Lung (tissue), 12 donors: Measurements from ENCODE around the gene SUMO1. TPM values are rescaled to one million over a fixed set of nuclear protein-coding genes. Genes with fewer than 3 reads are reported as not detected.

ENCODE experiments used
- ATAC-seq: fragments of 200-7000 bp; cut with Tn5 transposase; one replicate; pipeline ENCODE4 v1.9.1; 2020; ENCODE audit warnings: moderate number of reproducible peaks; ENCODE audit not compliant: insufficient read depth, low FRiP score
- DNase-seq, 3 donors: peaks; one replicate each; pipeline ENCODE4 v3.0.0-alpha.2; 2013 to 2017
- H3K27ac ChIP-seq, 2 donors: one replicate each; pipeline ENCODE4 v1.5.1; 2013; ENCODE audit warnings: mild to moderate bottlenecking in 2 of 2, moderate library complexity in 2 of 2, control low read depth in 1 of 2, inconsistent platforms in 1 of 2, low read depth in 1 of 2, low read length in 1 of 2
- H3K27me3 ChIP-seq, 3 donors: one replicate each; pipeline ENCODE4 v1.5.1; 2013; ENCODE audit warnings: low read length in 2 of 3; ENCODE audit not compliant: control insufficient read depth in 3 of 3, insufficient read depth in 3 of 3
- H3K36me3 ChIP-seq, 4 donors: one replicate each; pipeline ENCODE4 v1.5.1; 2013; ENCODE audit warnings: low read length in 4 of 4, mild to moderate bottlenecking in 1 of 4, moderate library complexity in 1 of 4; ENCODE audit not compliant: control insufficient read depth in 4 of 4, insufficient read depth in 4 of 4
- H3K4me1 ChIP-seq, 5 donors: one replicate each; pipeline ENCODE4 v1.5.1; 2013; ENCODE audit warnings: low read length in 5 of 5, mild to moderate bottlenecking in 2 of 5, moderate library complexity in 1 of 5; ENCODE audit not compliant: control insufficient read depth in 5 of 5, insufficient read depth in 5 of 5
- H3K4me3 ChIP-seq: one replicate; pipeline ENCODE4 v1.5.1; 2013; ENCODE audit warnings: mild to moderate bottlenecking, control low read depth, moderate library complexity
- H3K9ac ChIP-seq, 2 donors: one replicate each; pipeline ENCODE4 v1.5.1; 2013; ENCODE audit warnings: low read length in 2 of 2, control low read depth in 1 of 2; ENCODE audit not compliant: insufficient read depth in 1 of 2
- H3K9me3 ChIP-seq, 4 donors: one replicate each; pipeline ENCODE4 v1.5.1; 2013; ENCODE audit warnings: low read length in 3 of 4, mild to moderate bottlenecking in 1 of 4, moderate library complexity in 1 of 4; ENCODE audit not compliant: control insufficient read depth in 4 of 4, insufficient read depth in 3 of 4
- CTCF ChIP-seq: IDR thresholded peaks from 2 replicates; pipeline ENCODE4 v1.5.1; 2012; ENCODE audit warnings: mild to moderate bottlenecking; ENCODE audit errors: control extremely low read depth, extremely low read depth
- WGBS, 2 donors: extraction: QIAGEN DNeasy Blood & Tissue Kit; methylation state at CpG; one replicate each; pipeline ENCODE4 v1.1.7; 2013; 5-methylcytosine and 5-hydroxymethylcytosine counted together
- polyA plus RNA-seq, 2 donors: library from polyadenylated mRNA; stranded (reverse); fragments of 200-250 nt; gene quantifications; one replicate each; pipeline ENCODE4 v1.2.1, GENCODE V29; 2013
- total RNA-seq, 2 donors: library from RNA; depleted of rRNA in 1 of 2; stranded (reverse); fragments of >200 nt in 1 of 2; gene quantifications; one replicate each; pipeline ENCODE4 v1.2.1, GENCODE V29; 2014 to 2021
- donor health status: control.
- donor health status: control.
- donor health status: Bipolar disorder and iron deficiency.
- donor health status: healthy.
- donor health status: DM: yes; HTN: yes; CAD: no.

Gene SUMO1
- total and polyA plus RNA-seq, 4 donors = 59.9 to 105 (median 83.2) TPM

GRCh38 chr2:202169832-202170424 lies 68.5 kb downstream of the SUMO1 start:
- Histone ChIP-seq H3K27ac (no peak overlapping the region), H3K4me1 (peaks cover 0 to 8% (median 0%) of the 10 kb centered on the region in 5 donors), H3K9ac (no peak overlapping the region), H3K36me3 (no peaks in the 10 kb centered on the region), H3K27me3 (peaks cover 0 to 4% (median 0%) of the 10 kb centered on the region in 3 donors), H3K9me3 (no peaks in the 10 kb centered on the region), H3K4me3 (no peak overlapping the region)
- no peak for DNase-seq
- WGBS, 2 donors = 92 to 94% methylated on average over 8 of the region's 8 CpGs
- ATAC-seq = no peak
- TF ChIP-seq CTCF = no peak

- no peak overlapping the region for H3K27ac ChIP-seq
- H3K9ac ChIP-seq = no peak overlapping the region
- no peaks in the 10 kb centered on the region for H3K9me3 ChIP-seq
- H3K36me3 ChIP-seq = no peaks in the 10 kb centered on the region
- DNase-seq = no peak
- no peak for ATAC-seq
- H3K4me3 ChIP-seq = no peak overlapping the region
- peaks cover 0 to 8% (median 0%) of the 10 kb centered on the region in 5 donors for H3K4me1 ChIP-seq
- H3K27me3 ChIP-seq = peaks cover 0 to 4% (median 0%) of the 10 kb centered on the region in 3 donors
- TF ChIP-seq CTCF = no peak
Measured at GRCh38 chr2:202169131-202169530, 69.3 kb downstream of the SUMO1 start.

GRCh38 chr2:202165945-202166344 lies 72.5 kb downstream of the SUMO1 start:
- ATAC-seq (no peak), DNase-seq (no peak)
- Histone ChIP-seq H3K27ac (no peak overlapping the region), H3K9me3 (no peaks in the 10 kb centered on the region), H3K9ac (no peak overlapping the region), H3K36me3 (no peaks in the 10 kb centered on the region), H3K27me3 (peaks cover 0 to 4% (median 0%) of the 10 kb centered on the region in 3 donors), H3K4me1 (peaks cover 0 to 1% (median 0%) of the 10 kb centered on the region in 5 donors), H3K4me3 (no peak overlapping the region)
- no peak for TF ChIP-seq CTCF
- 25 to 44% methylated on average over 1 of the region's 1 CpG for WGBS, 2 donors

- DNase-seq (no peak), ATAC-seq (no peak)
- H3K9me3 ChIP-seq = no peaks in the 10 kb centered on the region
- H3K9ac ChIP-seq = no peak overlapping the region
- no peak overlapping the region for H3K27ac ChIP-seq
- H3K36me3 ChIP-seq = no peaks in the 10 kb centered on the region
- peaks cover 0 to 4% (median 0%) of the 10 kb centered on the region in 5 donors for H3K4me1 ChIP-seq
- TF ChIP-seq CTCF = no peak
- 85% methylated on average over 5 of the region's 5 CpGs for WGBS, 2 donors
- no peaks in the 10 kb centered on the region for H3K27me3 ChIP-seq
- no peak overlapping the region for H3K4me3 ChIP-seq
Measured at GRCh38 chr2:202165208-202165607, 73.2 kb downstream of the SUMO1 start.
